GM21528 (cell line): ENCODE results near the gene ARL3.
"Not testable (repeated sequence)": the region's sequence is repeated elsewhere in the genome, so short reads cannot be mapped to it uniquely, and the experiment has no call there.

Experiments
- ATAC-seq: cut with Tn5 transposase; IDR thresholded peaks from one replicate; pipeline ENCODE4 v1.9.1; 2021; ENCODE audit warnings: mild to moderate bottlenecking, moderate library complexity; ENCODE audit not compliant: unreplicated experiment, low FRiP score

The ARL3 gene

DNA sequence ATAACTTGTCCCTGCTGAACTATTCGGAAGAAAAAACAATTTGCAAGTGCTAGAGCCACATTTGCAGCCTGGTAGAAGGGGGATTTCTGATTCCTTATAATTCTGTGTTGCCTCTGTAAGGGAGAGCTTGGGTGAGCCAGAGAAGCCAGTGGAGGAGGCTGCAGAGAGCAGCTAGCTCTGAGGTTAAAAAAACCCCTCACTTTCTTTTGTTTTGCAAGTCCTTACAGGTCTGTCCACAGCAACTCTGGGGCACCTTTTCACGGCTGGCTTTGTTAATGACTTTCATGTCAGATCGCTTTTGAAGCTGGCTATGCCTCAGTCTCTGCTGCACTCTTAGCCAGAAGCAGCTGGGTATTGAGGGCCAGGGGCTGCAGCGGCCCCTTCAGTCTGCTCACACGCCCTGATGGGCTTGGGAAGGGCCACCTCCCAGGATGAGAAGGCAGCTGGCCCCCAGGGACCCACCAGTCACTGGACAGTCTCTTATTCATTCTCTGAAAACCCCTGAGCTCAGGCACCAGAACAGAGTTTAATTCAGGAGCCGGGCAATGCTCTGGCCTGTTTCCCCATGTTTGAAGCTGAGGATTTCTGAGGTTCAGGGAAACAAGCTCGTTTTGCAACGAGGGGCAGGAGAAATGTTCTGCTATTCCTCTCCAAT lies 39.1 kb downstream of the ARL3 start:
- no peak for ATAC-seq

DNA sequence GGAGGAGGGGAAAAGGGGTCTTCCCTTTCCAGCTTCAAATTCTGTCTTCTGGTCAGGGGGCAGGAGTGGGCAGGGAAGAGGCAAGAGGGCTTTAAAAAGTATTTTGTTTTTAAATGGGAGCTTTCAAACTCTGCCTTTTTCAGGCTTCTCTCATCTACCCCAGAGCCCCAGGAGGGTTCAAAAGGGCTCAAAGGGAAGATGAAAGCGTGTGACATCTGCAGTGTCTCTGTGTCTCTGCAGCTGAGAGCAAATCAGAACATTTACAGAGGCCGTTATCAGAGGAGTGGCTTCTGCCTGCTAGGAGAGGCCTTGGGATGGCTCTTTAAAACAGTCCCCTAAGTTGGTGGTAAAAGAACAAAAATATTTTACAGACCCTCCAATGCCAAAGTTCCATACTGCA lies 39.6 kb downstream of the ARL3 start:
- no peak for ATAC-seq

DNA sequence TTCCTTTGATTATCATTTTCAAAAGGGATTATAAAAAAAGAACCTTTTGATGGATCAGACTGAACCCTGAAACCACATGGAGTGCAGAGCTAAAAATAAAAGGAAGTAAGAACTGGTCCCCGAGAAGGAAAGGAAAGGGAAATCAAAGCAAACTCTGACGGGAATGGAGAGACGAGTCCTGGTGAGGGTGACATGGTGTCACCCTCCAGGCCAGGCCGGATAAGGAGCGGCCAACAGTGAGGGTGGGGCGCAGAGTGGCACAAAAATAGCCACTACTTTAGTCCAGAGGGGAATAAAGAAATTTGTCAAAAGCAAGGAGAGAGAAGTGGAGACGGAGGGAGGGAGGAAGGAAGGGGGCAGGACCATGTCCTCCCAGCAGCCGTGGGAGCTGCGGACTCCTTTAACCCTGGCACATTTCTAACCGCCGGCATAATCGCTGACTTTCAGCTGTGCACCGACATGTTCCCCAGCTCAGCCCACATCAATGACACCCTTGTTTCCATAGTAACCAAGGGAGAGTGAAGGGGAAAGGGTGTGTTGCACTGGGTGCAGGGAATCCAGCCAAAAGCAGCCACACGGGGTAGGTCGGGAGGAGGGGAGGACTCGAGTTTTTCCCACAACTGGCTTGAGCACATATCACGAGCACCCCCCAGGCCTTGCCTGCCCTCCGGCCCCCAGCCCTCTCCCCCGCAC lies 40.2 kb downstream of the ARL3 start:
- ATAC-seq = no peak

DNA sequence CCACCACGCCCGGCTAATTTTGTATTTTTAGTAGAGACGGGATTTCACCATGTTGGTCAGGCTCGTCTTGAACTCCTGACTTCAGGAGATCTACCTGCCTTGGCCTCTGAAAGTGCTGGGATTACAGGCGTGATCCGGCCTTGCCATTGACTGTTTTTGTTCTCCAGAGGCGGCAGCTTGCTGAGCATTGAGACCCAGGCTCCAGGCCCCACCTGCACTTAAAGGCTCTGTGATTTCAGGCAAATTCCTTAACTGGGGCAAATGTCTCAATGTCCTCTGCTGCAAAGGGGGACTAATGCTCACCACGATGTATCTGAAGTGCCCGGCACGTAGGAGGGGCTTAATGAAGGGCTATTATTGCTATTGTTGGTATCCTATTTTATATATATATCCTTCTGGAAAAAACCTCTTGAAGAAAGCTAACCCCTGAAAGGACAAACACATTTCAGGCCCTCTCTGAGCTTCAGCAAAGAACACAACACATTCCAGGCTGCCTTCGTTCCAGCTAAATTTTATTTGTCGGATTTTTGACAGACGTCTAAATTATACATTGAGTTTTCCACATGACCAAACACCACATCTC lies 40.9 kb downstream of the ARL3 start:
- ATAC-seq = no peak

DNA sequence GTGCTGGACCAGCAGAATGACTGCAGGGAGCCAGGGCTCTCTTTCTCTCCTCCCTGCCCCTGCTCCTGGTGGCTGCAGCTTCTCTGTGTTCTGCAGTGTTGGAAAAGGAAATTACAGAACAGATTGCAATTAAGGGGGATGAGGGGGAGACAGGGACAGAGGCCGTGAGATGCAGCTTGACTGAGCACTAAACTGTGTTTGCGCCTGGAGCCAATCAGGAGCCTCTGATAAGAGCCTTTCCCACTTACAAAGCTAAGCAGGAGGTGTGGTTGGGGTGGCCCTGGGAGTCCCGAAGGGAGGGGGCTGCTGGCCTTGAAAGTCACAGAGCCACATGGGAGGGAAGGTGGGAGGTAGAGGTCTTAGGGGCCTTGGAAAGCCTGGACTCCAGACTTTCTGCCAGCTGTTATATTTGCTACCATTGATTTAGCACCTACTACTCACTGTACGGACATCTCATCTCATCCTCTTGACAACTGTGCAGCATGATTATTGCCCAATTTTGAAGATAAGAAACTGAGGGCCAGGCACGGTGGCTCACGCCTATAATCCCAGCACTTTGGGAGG lies 43.2 kb downstream of the ARL3 start:
- no peak for ATAC-seq

DNA sequence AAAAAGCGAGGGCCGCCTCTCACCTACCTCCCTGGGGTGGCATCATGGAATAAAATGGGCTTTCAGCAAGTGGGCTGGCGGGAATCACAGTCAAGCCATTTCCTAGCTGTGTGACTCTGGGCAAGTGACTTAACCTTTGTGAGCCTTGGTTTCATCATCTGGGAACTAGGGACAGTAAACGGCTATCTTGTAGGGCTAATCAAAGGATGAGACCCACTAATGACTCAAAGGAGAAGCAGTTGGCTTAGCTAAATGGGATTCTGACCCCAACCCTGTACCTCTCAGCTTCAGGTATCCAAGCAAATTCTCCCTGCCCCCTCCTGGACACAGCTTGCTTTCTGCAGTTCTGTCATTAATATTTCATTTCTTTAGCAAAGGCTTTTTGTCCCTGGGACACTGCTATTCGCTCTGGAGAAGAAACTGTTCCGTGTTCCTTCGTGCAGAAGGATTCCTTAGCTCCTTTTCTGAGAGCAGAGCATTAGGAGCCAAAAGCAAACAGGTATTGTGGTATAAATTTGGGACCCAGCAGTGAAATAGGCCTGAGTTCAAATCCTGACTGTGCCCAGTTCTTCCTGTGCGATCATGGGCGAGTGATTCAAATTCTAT lies 44.0 kb downstream of the ARL3 start:
- no peak for ATAC-seq

DNA sequence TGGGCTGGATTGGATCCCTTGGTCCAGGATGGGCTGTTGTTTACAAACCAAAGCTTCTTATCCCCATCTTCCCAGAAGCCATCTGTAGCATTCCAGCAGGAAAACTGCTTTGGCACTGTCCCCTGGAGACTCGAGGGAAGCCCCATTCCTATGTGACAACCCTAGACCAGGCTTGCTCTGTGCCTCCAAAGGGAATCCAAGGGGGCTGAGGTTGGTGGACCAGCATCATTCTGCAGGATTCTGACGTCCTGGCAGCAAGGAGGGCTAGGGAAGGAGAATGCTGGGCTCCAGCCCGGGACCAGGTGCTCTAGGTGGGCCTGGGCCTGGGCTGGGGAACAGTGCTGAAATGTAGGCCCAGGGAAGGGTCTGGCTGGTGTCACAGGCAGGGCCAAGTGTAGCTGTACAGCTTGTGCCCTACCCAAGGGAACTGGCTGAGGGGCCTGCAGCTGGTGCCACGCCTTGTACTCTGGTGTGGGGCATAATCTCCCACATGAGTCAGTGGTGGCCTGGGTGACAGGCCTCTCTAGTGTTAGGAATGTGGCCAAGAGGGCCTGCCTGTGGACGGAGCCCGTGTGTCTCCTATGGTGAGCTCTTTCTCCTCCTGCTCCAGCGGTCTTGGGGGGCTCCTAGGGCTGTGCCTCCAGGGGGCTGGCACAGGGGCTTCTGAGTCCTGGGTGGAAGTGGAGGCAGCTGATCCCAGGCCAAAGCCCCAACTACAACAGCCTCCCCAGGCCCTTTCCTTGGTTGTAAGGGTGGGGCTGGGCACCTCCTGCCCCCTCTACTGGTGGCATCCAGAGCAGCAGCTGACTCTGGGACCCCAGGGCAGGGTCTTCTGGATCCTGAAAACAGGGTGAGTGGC lies 44.8 kb downstream of the ARL3 start:
- ATAC-seq = no peak

DNA sequence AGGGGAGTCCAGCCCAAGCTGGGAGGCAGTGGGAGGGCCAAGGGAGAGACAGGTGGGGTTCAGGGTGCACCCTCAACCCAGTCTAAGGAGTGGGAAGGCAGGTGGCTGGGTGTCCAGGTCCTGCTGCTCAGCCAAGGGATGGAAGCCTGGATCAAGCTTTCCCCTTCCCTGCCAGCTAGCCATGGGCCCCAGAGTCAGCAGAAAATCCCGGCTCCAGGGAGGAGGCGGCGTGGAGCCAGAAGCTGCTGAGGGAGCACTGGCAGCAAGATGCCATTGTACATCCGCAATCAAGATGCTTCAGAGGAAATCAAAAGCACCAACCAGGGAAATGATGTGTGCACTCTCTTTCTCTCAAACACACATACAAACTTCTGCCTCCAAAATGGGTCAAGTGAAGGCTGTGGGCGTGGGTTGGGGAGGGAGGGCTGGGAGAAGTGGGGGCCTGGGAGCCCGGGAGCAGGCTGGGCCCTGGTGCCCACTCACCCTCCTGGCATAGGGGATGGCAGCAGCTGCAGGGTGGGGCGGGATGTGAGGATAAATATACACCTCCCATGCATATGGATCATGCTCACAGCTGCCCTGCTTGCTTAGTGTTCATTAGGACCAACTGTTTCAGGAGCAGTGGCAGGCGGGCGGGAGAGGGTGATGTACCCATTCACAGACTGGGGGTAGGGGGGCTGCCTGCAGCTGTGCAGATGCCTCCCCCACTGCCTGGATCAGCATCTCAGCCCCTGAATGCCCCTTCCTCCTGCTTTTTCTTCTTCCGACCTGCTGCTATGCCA lies 45.7 kb downstream of the ARL3 start:
- ATAC-seq = no peak

DNA sequence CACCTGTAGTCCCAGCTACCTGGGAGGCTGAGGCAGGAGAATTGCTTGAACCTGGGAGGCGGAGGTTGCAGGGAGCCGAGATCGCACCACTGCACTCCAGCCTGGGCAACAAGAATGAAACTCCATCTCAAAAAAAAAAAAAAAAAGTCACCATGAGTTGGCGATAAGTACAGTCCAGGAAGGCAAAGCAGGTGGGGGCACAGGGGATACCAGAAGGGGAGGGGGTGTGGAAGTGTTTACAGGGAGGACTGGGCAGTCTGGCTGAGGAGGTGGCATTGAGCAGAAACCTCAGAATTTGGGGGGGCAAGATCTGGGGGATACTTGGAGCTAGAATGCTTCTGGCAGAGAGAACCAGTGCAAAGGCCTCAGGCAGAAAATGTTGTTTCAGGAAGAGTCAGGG lies 46.8 kb downstream of the ARL3 start:
- ATAC-seq = not testable (repeated sequence)

DNA sequence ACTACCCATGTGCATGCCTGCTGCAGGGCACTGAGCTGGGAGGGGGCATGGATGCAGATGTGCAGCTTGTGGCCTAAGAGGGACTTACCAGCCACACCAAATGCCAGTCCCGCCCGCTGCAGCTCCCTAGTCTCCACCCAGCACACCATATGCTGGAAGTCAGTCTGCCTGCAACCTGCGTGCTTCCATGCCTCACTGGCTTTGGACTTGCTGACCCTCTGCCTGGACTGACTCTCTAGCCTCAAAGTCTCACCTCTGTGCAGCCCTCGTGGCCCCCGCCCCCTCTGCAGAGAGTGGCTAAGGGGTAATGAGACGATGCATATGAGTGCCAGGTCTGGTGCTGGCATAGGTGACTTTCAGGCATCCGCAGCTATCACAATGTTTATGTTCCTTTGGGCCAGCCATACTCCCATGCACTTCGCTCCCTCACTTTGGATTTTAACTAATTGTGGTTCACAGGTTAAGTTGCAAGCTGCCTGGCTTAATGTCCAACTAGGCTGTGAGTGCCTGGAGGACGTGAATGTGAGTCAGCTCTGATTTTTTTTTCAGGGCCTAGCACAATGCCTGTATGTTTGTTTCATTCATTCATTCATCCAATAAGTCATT lies 48.2 kb downstream of the ARL3 start:
- ATAC-seq = no peak

DNA sequence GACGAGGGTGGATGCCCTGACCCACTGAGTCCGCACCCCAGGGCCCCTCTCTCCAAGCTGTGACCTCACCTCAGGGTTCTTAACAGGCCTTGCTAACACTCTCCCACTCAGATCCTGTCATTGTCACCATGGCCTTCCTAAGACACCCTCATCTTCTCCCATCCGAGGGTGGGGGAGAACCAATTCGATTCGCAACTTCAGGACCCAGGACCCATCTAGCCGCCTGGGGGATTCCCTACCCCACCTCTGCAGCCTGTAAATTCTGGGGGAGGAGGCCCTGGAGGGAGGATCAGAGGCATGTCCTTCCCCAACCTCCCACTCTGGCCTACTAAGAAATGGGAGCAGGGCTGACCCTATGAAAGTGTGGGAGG lies 52.6 kb downstream of the ARL3 start:
- peak; percentile 29 for ATAC-seq

DNA sequence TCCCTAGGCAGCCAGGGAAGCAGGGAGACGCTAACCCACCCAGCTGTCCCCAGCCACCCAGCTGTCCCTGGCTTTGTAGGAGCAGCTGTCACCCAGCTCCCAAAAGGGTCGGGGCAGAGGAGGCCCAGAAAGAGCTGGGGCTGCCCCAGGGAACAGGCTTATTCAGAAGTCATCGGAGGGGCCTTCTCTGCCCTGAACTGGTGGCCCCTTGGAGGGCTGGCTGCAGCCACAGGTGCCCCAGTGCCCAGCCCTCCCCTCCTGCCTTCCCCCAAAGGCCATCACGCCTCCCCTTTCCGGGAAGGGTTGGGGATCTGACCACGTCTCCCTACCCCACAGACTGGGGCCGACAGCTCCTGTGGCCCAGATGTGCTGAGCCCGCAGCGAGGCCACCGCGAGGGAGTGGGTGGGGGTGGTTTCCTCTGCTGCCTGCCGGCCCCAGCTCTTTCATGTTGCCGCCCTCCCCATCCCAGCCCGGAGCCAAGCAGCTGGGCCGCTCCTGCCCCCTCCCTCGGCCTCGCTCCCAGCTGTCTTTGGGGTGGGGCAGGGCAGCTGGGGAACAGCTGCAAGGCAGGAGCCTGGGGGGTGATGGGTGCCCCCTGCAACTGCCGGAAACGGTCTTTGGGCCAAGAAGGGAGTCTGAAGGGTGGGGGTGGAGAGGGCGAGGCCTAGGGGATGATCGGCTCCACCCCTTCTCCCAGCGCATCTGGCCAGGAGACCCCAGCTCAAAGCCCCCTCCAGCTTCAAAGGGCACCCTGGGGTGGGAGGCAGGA lies 53.1 kb downstream of the ARL3 start:
- peak; percentile 84 for ATAC-seq

DNA sequence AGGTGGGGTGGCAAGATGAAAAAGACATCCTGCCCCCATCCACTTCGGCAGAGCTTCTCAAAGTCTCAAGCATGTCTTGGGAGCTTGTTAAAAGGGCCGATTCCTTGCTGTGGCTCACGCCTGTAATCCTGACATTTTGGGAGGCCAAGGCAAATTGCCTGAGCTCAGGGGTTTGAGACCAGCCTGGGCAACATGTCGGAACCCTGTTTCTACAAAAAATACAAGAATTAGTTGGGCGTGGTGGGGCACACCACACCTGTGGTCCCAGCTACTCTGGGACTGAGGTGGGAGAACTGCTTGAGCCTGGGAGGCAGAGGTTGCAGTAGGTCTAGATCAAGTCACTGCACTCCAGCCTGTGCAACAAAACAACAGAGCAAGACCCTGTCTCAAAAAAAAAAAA lies 55.4 kb downstream of the ARL3 start:
- ATAC-seq = no peak

DNA sequence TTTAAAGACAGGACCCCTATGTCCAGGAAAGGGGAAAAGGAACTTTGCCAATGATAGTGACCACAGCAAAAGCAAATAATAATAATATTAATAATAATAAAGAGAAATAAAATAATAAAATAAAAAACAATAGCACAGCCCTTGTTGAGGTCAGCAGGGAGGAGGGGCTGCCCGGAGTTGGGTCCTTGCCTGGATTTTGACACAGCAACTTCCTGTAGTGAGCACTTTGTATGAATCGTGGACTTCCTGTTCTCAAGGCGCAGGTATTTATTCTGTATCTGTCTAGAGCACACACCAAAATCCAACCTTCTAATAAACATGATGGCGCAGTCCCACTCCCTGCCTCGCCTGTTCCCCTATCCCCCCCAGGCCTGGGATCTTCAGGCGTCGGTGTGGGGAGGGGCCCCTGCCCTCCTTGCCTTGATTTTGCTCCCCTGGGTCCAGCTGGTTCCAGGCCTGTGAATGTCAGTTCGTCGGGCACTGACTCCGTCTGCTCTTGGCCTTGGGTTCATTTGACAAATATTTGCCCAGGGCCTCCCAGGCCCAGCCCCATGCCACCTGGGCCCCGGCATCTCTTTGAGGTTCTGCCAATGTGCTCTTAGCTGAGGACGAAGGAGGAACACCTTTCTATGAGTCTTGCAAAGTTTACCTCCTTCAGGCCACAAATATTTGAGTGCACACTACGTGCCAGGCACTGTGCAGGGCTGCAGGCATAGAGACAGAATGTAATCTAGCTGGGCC lies 56.0 kb downstream of the ARL3 start:
- ATAC-seq = no peak

DNA sequence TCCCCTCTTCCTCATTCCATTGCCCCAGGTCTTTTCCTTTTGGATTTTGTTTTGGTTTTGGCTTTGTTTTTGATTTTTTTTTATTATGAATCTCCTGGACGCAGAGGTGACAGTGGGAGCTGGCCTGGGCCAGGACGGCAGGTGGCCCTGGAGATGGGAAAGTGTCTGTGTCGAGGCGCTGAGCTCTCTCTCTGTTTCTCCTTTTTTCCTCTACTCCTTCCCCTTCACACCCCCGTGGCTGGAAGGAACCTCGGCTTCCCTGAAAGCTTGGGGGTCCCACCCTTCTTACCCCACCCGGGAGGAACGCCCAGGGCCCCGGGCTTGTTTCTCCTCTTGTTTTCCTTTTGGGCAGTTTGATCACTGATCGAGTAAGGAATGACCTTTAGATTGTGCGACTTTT lies 56.7 kb downstream of the ARL3 start:
- no peak for ATAC-seq

DNA sequence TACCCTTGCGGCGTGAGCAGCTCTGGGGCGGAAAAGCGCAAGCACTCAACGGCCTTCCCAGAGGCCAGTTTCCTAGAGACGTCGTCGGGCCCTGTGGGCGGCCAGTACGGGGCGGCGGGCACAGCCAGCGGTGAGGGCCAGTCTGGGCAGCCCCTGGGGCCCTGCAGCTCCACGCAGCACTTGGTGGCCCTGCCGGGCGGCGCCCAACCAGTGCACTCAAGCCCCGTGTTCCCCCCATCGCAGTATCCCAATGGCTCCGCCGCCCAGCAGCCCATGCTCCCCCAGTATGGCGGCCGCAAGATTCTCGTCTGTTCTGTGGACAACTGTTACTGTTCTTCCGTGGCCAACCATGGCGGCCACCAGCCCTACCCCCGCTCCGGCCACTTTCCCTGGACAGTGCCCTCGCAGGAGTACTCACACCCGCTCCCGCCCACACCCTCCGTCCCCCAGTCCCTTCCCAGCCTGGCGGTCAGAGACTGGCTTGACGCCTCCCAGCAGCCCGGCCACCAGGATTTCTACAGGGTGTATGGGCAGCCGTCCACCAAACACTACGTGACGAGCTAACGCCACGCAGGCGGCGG lies 57.3 kb downstream of the ARL3 start:
- ATAC-seq = no peak

DNA sequence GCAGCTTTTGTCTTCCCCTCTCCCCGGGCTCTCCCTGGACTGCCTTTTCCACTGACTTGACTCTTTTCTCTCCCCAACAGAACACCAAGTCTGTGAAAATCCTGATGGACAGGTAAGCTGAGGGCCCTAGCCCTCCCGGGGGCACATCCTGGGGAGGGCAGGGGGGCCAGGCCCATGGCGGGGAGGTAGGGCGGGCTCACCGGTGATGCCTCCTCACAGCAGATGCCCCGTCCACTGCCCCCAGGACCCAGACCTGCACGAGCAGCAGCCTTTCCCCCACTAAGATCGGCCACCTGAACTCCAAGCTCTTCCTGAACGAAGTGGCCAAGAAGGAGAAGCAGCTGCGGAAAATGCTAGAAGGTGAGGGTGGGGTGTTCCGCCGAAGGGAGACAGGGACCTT lies 58.2 kb downstream of the ARL3 start:
- ATAC-seq = no peak

DNA sequence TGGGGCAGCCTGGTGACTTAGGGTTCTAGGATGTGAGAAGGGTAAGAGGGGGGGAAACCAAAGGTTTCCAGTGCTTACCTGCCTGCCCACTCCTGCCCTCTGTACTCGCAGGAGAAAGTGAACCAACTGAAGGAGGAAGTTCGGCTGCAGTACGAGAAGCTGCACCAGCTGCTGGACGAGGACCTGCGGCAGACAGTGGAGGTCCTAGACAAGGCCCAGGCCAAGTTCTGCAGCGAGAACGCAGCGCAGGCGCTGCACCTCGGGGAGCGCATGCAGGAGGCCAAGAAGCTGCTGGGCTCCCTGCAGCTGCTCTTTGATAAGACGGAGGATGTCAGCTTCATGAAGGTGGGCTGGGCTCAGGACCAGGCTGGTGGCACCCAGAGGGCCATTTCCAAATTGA lies 59.2 kb downstream of the ARL3 start:
- no peak for ATAC-seq
